Activated CD4-positive, alpha-beta T cell treated with anti-CD3 and anti-CD28 coated beads for 48 hours (primary cell): ENCODE data around the gene RPL26.
"Not testable (repeated sequence)": the region's sequence is repeated elsewhere in the genome, so short reads cannot be mapped to it uniquely, and the experiment has no call there.

ENCODE experiments used
- DNase-seq: peaks from one replicate; pipeline ENCODE4 v3.0.0-alpha.2; 2020

RPL26 gene

DNA sequence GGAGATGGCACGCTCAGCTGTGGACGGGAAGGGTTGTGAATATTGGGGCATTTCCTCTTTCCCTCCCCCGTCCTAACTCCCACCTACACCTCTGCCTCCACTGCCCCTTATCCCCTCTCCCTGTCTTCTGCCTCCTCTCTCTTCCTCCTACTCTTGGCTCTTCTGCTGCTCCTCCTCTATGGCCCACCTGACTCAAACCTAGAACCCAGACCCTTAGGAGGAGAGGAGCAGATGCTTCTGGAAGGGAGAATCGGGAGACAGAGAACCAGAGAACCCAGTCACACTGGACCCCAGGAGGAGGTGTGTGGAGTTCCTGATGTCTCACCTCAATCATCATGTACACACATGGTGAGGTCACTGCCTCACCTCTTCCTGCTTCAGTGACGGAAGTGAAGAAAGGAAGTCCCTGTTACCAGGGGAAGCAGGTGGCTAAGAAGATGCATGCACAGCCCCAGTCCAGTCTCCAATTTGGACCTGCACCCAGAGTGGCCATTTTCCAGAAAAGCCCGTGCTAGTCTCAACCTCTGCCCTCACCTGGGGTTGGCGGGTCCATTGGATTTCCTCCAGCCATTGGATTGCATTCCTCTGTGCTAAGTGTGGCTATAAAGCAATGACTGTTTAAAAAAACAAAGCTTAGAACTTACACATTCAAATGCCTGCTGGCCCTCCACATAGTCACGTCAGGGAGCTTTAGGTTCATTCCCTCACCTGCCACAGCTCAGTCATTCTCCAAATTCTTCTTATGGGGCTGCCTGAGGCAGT lies 10.7 kb upstream of the RPL26 start:
- peak; percentile 26 for DNase-seq

DNA sequence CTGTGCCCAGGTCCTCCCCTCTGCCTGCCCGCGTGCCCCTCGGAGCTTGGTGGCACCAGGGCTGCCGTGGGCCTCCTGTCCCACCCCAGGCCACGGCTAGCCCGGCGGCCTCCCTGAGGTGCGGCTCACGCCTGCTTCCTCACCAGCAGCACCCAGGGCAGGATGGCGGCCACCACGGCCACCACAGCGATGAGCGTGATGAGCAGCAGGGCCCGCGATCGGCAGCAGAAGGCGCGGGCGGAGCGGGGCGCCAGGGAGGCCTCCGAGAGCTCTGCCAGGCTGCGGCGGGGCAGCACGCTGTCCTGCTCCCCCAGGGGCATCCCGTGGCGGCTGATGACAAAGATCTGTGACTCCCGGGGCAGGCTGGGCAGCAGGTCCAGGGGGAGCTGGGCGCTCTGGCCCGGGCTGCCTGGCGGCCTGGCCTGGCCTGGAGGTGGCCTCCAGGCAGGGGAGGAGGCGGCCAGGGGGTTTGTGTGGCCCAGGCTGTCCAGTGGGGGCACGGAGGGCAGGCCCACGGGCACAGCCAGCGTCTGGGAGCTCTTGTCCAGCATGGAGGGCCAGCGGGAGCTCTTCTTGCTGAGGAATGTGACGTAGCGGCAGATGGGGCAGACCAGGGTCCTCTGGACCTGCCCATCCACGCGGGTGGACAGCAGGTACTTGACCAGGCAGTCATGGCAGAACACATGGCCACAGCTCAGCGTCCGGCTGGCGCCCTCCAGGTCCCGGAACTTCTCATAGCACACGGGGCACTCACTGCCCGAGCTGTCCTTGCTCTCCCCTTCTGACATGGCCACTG lies 9.9 kb upstream of the RPL26 start:
- DNase-seq, result no peak

DNA sequence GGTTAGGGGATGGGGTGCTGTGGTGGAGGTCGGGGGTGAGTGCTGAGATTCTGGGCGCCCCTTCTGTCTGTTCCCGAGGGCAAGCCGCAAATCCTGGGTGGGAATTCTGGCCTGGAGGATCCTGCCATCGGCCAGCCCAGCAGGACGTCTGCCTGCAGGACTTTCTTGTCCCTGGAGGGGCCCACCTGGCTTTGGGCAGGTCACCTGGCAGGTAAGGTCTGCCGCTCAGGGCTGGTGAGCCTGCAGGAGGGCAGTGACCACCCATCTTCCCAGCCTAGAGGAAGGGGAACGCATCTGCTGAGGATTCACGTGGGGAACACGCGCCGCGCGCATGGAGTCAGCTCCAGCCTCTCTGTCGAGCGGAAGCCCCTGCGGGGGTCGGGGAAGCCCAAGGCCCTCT lies 9.3 kb upstream of the RPL26 start:
- DNase-seq, result no peak

DNA sequence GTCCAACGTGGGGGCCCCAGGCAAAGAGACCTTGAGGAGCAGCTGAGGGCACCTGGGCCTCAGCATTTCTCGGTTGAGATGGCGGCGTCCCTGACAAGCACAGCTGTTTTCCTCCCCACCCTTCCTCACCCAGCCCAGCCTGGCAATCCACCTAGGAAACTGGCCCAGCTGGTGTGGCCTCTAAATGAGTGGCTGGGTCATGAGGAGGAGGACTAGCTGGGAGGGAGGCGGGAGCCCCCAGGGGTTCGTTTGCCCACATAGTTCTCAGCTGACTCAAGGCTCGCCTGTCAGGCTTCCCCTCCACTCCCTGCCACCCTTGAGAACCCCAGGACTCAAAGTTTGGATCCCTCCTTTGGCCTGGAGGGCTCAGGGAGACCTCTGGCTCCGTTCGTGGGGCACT lies 8.7 kb upstream of the RPL26 start:
- no peak for DNase-seq

DNA sequence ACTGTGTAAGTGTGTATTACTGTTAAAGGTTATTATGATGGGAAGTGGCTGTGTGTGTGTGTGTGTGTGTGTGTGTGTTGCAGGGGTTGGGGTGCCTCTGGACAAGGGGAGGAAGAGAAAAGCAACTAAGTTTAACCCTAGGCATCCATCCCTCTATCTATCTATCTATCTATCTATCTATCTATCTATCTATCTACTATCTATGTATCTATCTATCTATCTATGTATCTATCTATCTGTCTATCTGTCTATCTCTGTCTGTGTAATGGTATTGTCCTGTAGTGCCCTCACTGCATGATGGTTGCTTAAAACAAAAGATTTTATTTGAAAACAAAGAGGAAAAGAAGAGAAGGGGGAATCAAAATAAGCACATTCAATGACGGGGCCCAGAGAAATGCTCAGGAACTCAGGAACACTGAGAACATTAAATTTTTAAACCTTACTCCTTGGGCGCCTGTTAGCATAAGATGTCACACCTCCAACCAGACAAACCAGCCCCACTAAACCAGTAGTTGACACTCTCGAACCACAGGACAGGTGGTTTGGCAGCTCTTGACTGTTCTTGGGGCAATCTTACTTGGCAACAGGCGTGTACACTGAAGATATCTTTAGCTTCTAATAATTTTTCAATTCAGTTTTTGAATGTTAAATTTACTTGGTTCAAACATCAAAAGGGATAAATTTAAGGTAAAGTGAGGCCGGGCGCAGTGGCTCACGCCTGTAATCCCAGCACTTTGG lies 5.1 kb upstream of the RPL26 start:
- no peak for DNase-seq

DNA sequence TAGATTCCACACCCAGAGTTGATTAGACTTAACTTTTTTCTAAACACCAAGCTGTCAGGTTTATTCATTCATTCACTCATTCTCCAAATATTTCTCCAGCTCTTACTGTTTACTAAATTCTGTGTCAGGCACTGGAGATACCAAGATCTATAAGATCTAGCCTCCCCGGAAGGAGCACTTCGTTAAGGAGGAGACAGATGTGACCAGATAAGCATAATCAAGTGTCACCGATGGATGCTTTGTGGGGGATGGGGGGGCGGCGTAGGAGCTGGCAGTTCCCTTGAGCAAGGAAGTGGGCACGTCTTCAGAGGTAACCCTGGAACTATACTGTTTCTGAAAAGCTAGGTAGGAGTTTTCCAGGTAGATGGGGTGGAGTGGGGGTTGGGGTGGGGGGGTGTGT lies 3.8 kb upstream of the RPL26 start:
- no peak for DNase-seq

DNA sequence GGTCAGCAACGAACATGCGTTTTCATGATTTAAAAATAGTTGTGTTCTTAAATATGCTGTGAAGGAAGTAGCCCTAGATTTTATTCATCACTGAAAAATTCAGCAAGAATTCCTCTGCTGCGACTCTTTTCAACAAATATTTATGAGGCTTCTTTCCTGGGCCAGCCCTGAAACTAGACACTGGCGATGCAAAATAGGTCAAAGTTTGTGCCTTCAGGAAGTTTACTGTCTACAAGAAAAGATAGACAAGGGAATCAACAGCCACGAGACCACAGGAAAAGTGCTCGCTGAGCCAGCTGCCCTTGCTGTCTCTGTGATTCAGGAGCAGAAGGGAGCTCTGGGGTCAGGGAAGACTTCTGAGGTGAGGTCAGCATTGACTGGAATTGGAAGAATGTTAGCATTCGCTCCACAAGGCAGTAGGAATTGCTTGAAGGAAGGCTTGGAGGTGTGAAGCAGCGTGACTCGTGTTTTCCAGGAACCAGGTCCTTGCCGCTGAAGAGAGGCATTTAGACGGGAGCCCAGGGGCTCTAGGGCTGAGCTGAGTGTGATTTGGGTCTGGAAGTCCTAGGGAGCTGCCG lies 1.9 kb upstream of the RPL26 start:
- no peak for DNase-seq

DNA sequence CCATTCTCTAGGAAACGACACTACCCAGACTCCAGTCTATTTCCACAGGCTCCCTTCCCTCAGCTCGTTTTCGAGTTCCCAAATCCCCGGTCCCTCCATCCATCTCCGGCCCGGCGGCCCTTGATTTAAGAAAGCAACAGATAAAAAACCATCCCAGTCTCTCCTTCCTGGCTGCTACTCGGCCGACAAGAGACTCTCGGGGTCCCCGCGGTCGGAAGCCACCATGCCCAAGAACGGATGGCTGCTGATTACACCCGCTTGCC lies 182 bp downstream of the RPL26 start:
- no peak for DNase-seq

DNA sequence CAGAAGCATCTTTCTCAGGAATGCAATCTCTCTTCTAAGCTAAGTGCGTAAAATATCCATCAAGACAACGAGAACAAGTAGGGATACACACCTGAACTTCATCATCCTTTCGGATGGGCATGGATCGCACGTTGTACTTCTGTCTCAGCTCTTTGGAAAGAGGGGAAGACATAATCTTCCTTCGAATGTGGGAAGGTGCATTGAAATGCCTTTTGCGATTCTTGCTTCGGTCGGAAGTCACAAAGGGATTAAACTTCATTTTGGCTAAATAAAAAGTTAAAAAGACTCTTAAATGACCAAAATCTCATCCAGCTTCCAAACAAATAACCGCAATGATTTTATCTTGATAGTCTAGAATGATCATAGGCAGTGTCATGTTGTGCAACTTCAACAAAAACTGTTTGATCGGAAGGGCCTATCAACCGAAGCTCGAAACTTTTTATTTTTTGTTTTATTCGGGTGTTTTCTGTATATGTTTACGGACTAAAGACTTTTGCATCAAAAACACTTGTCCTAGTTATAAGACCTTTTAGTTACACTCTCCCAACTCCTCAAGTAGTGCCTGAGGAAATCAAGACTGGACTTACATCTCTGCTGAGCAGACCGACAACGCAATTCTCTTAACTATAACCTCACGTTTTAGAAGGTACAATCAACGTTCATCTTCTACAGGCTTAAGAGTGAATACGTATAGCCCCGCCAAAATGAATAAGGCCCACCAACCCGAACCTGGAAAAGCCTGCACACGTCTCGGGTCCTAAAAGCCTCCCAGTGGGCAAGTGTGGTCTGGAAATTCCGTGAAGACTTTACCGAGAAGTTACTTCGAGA lies 727 bp downstream of the RPL26 start:
- DNase-seq, result no peak

DNA sequence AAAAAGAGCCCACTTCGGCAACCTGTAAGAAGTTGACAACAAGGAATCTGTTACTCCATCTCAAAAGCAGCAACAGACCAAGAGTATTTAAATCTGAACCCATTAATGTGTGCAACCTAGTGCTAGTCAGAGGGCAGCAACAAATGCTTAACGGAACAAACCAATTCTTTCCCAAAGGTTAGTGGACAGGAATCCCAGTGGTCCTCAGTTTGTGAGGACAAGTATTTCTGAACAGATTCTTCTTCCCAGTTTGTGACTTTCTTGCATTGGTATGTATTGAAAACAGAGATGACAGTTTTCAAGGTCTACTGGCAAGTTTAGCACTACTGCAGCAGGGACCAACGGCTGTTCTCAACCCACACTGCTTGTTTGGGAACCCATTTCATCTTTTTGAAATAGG lies 2.9 kb downstream of the RPL26 start:
- DNase-seq, result no peak

DNA sequence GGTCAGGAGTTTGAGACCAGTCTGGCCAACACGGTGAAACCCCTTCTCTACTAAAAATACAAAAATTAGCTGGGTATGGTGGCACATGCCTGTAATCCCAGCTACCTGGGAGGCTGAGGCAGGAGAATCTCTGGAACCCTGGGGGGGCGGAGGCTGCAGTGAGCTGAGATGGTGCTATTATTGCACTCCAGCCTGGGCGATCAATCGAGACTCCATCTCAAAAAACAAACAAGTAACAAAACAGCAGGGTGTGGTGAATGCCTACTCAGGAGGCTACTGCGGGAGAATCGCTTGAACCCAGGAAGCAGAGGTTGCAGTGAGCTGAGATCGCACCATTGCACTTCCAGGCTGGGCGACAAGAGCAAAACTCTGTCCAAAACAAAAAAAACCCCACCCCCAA lies 4.9 kb downstream of the RPL26 start:
- DNase-seq, result not testable (repeated sequence)

DNA sequence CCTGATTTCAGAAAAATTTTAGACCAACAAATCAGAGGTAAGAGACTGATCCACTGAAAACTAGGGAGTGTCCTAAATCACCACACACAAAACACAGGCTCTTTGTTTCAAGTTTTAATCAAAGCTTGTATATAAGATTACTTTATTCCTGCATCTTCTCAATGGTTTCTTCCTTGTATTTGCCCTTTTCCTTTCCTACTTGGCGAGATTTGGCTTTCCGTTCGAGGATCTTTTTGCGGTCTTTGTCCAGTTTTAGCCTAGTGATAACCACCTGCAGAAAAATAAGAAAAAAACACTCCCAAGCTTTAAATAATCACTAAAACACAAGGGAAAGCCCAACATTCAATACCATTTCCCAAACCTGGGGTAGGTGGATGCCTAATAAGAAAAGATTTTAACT lies 5.6 kb downstream of the RPL26 start:
- DNase-seq, result no peak

DNA sequence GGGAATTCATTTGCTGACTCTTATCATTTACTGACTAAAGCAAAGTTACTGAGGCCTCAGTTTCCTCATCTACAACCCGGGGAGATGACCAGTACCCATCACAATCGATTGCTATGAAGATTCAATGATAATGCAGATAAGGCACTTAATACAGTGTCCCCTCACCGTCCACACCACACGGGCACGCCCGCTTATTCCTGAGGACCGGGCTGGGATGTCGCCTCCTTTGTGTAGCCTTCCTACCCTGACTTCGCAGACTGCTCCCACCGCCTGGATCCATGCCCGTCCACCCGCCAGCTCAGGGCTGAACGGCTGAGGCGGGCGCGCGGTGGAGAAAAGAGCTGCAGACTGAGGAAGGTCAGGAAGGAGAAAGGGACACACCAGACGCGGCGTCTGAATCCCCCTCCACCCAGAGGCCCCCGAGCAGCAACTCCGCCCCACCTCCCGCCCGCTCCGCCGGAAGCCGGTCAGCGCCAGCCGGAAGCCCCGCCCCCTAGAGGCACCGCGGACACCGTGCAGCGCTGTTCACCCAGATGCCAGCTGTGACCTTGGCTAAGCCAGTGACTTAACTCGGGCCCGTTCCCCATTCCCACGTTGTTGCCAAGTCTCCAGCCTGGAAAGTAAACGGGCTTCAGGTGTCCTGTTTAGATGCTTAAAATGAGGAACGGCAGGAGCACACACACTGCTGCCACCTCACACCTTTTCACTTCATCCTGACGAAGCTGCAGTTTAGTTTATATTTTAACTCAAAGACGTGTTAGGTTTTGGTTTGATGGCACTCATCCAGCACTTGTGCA lies 6.5 kb downstream of the RPL26 start, which contains the start of gene KRABD2:
KRABD2 (minus strand) TSS at position 434 of the 797 bp plus-strand sequence.
- DNase-seq, result peak; percentile 93

DNA sequence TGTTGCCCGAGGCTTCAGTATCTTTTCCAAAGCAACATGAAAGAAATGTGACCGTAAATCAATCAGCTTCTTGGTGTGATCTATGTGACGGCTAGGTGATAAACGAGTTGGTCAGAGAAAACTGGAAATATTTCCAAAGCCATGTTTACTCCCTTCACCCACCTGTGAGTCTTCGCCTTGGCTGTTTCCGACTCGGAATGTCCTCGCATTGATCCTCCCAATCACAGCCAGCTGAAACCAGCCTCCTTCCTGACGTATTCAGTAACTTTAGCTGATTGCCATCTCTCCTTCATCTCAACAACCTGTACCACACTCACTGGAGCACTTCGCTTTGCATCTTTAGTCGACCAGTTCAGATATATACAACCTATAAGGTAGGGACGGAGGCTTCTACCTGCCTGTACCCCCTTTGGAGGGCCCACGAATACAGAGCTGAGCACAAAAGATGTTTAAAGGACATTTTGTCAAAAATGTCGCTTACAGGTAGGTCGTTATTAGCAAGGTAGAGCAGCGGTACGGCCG lies 7.2 kb downstream of the RPL26 start:
- DNase-seq, result no peak

DNA sequence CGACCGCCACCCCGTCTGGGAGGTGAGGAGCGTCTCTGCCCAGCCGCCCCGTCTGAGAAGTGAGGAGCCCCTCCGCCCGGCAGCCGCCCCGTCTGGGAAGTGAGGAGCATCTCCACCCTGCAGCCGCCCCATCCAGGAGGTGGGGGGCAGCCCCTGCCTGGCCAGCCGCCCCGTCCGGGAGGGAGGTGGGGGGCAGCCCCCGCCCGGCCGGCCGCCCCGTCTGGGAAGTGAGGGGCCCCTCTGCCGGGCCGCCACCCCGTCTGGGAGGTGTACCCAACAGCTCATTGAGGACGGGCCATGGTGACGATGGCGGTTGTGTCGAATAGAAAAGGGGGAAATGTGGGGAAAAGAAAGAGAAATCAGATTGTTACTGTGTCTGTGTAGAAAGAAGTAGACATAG lies 9.1 kb downstream of the RPL26 start:
- DNase-seq, result not testable (repeated sequence)

DNA sequence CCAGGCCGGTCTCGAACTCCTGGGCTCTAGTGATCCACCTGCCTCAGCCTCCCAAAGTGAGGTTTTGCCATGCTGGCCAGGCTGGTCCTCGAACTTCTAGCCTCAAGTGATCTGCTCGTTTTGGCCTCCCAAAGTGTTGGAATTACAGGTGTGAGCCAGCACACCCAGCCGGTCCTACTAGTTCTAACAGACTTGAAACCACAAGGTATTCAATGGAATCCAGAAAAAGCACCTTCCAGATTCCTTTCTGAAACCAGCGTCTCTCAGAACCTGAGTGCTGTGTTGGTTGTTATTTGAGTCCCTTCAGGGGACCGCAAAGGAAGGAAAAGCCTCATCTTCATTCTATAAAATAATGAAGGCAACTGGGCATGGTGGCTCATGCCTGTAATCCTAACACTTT lies 10.6 kb downstream of the RPL26 start:
- no peak for DNase-seq

DNA sequence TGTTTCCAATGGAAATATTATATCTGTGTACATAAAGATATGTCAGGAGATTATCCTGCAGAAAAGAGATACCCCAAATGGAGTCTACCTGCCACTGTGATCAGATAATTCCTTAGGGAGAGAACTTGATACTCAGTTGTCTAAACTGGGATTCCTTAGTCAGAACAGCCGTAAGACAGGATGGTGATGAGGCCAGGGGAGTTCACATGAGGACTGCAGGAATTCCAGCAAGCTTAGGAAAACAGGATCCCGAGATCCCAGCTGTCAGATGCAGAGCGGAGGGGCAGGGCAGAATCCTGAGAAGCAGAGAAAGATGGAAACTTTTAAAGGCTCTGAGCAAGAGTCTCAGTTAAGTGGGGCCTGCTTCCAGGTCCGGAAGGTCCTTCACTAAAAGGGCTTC lies 11.2 kb downstream of the RPL26 start:
- no peak for DNase-seq

DNA sequence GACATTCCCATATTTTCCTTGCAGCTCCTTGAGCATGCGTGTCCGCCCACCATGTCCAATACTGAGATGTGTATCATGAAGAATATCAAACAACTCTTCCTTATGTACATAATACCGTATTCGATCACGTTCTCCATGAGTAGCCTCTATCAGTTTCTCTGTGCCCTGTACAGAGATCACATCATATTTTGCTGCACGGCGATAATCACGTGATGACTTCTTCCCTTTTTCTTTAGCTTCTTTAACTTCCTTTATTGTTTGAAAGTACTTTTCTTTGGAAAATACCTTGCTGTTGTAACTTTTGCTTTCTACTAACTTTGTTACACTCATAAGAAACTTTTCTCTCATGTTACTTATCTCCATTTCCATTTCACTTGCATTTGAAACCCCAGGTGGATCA lies 13.0 kb downstream of the RPL26 start:
- no peak for DNase-seq

DNA sequence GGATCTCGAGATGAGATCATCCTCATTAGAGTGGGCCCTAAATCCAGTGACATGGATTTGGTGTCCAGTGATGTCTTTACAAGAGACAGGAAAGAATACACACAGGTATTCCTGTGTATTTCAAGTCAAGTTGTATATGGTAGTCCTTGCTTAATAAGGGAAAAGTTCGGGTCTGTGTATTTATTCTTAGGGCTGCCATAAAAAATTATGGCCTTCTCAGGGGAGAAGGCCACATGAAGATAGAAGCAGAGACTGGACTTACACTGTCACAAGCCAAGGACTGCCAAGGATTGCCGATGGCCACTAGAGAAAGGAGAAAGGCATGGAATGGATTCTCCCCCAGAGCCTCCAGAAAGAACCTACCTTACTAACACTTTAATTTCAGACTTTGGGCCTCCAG lies 14.8 kb downstream of the RPL26 start:
- DNase-seq, result no peak

DNA sequence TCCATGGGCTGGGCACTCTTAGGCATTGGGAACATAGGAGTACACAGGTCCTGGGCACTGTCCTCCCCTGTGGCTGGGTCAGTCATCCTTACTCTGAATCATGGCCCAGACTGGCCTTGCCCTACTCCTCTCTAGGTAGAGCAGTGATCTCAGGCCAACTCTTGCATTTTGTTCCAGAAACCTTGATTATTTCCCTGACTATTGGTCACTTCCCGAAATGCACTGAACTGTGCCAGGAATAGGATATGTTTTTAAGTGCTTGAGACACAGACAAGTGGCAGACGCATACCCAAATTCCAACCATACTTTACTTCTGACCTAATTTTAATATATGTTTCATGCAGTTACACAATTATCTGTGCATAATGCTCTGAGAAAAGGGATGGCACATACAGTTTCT lies 16.8 kb downstream of the RPL26 start:
- no peak for DNase-seq

DNA sequence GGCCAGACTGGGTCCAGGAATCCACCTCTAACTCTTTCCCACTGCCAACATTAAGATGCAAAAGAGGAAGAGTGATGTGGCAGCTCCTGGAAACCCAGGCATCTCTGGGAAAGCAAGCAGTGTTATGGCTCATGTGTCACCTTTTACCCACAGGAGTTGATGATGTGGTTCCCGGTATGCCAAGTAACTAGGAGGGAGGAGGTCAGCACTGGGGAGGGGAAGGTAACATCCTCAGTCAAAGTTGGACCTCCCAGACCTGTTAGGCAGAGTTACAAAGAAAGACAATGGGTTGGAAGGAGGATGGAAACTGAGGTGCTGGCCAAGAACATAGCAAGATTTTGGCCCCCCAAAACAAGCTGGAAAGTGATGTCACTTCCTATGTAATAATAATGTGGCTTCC lies 17.9 kb downstream of the RPL26 start:
- no peak for DNase-seq
